ENCODE results near the gene CPNE6. TPM values are rescaled to one million over a fixed set of nuclear protein-coding genes. Genes with fewer than 3 reads are reported as not detected.

Gene CPNE6
- total and polyA plus RNA-seq, 2 of the 13 experiments (the other 11 are each of a cell fraction or from before 2014, with no cell fraction given): not detected

DNA sequence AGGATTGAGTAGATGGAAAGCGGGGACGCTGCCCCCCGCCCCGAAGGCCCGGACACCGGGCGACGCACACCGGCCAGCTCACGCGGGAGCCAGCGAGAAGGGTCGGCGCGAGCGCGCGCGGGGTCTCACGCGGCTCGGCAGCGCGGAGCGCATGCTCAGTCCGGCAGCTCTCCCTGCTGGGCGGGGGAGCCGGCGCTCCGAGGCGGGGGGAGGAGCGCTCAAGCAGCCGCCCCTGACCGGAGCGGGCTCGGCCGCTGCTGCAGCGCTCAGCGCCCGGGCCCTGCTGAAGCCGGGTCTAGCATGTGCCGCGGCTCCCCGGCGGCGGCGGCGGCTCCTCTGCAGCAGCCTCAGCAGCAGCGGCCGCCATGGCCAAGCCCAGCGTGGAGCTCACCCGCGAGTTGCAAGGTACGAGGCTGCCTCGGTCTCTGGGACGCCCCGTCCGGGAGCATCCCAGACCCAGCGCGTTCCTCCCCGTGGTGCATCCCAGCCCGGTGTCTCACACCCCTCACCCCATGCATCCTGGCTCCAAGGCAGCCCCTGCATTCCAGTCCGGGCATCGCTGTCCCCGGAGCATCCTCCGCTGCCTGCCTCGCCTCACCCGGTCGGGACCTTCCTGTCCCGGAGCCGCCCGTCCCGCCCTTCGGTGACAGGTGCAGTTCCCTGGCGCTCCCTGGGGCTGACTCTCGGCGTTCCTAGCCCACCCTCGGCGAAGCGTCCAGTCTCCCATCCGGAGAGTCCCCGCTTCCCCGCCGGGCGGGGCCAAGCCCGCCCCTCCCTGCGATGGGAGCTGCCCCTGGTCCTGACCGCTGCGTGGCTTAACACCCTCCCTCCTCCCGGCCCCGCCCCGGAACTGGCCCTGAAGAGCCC lies 19.3 kb upstream of the CPNE6 start, which contains the start of gene CARMIL3 (continued):
- TF ChIP-seq ZNF251 (CRISPR knock-in tag; IDR thresholded peaks at IDR 0.05): no peak; the same call in 1 of the 2 replicates
- 0 out of 2 replicates have a peak, but pooled peaks have one; percentile 26 for TF ChIP-seq ZFP62 (CRISPR knock-in tag; IDR thresholded peaks at IDR 0.05)
- TF ChIP-seq, protein P1, sequence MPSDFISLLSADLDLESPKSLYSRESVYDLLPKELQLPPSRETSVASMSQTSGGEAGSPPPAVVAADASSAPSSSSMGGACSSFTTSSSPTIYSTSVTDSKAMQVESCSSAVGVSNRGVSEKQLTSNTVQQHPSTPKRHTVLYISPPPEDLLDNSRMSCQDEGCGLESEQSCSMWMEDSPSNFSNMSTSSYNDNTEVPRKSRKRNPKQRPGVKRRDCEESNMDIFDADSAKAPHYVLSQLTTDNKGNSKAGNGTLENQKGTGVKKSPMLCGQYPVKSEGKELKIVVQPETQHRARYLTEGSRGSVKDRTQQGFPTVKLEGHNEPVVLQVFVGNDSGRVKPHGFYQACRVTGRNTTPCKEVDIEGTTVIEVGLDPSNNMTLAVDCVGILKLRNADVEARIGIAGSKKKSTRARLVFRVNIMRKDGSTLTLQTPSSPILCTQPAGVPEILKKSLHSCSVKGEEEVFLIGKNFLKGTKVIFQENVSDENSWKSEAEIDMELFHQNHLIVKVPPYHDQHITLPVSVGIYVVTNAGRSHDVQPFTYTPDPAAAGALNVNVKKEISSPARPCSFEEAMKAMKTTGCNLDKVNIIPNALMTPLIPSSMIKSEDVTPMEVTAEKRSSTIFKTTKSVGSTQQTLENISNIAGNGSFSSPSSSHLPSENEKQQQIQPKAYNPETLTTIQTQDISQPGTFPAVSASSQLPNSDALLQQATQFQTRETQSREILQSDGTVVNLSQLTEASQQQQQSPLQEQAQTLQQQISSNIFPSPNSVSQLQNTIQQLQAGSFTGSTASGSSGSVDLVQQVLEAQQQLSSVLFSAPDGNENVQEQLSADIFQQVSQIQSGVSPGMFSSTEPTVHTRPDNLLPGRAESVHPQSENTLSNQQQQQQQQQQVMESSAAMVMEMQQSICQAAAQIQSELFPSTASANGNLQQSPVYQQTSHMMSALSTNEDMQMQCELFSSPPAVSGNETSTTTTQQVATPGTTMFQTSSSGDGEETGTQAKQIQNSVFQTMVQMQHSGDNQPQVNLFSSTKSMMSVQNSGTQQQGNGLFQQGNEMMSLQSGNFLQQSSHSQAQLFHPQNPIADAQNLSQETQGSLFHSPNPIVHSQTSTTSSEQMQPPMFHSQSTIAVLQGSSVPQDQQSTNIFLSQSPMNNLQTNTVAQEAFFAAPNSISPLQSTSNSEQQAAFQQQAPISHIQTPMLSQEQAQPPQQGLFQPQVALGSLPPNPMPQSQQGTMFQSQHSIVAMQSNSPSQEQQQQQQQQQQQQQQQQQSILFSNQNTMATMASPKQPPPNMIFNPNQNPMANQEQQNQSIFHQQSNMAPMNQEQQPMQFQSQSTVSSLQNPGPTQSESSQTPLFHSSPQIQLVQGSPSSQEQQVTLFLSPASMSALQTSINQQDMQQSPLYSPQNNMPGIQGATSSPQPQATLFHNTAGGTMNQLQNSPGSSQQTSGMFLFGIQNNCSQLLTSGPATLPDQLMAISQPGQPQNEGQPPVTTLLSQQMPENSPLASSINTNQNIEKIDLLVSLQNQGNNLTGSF (CRISPR knock-in tag; IDR thresholded peaks at IDR 0.05): peak; percentile 91
- peak; percentile 95 for TF ChIP-seq ZNF451 (CRISPR knock-in tag; IDR thresholded peaks at IDR 0.05)
- TF ChIP-seq HDAC2 (CRISPR knock-in tag; IDR thresholded peaks at IDR 0.05): peak; percentile 69
- peak; percentile 66 for TF ChIP-seq RARA (CRISPR knock-in tag; IDR thresholded peaks at IDR 0.05)
- no peak for TF ChIP-seq TBX3 (IDR thresholded peaks at IDR 0.05; ENCODE audit: borderline replicate concordance)
- peak; percentile 51 for TF ChIP-seq AKAP8 (CRISPR knock-in tag; IDR thresholded peaks at IDR 0.05)
- TF ChIP-seq ZNF605 (CRISPR knock-in tag; IDR thresholded peaks at IDR 0.05): no peak; the same call in 1 of the 2 replicates
- TF ChIP-seq GATA4 (IDR thresholded peaks at IDR 0.05; ENCODE audit: borderline replicate concordance, low read depth): no peak
- TF ChIP-seq, protein P2, sequence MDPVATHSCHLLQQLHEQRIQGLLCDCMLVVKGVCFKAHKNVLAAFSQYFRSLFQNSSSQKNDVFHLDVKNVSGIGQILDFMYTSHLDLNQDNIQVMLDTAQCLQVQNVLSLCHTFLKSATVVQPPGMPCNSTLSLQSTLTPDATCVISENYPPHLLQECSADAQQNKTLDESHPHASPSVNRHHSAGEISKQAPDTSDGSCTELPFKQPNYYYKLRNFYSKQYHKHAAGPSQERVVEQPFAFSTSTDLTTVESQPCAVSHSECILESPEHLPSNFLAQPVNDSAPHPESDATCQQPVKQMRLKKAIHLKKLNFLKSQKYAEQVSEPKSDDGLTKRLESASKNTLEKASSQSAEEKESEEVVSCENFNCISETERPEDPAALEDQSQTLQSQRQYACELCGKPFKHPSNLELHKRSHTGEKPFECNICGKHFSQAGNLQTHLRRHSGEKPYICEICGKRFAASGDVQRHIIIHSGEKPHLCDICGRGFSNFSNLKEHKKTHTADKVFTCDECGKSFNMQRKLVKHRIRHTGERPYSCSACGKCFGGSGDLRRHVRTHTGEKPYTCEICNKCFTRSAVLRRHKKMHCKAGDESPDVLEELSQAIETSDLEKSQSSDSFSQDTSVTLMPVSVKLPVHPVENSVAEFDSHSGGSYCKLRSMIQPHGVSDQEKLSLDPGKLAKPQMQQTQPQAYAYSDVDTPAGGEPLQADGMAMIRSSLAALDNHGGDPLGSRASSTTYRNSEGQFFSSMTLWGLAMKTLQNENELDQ (CRISPR knock-in tag; IDR thresholded peaks at IDR 0.05; ENCODE audit: borderline replicate concordance): no peak
- TF ChIP-seq ZFP41 (CRISPR knock-in tag; IDR thresholded peaks at IDR 0.05; ENCODE audit: borderline replicate concordance): peak; percentile 63
- no peak for TF ChIP-seq GABPA (IDR thresholded peaks at IDR 0.05; ENCODE audit: low read depth, low read length)
- peak; percentile 71 for TF ChIP-seq GABPA (CRISPR knock-in tag; IDR thresholded peaks at IDR 0.05; ENCODE audit: low read depth)
- TF ChIP-seq, protein P3, sequence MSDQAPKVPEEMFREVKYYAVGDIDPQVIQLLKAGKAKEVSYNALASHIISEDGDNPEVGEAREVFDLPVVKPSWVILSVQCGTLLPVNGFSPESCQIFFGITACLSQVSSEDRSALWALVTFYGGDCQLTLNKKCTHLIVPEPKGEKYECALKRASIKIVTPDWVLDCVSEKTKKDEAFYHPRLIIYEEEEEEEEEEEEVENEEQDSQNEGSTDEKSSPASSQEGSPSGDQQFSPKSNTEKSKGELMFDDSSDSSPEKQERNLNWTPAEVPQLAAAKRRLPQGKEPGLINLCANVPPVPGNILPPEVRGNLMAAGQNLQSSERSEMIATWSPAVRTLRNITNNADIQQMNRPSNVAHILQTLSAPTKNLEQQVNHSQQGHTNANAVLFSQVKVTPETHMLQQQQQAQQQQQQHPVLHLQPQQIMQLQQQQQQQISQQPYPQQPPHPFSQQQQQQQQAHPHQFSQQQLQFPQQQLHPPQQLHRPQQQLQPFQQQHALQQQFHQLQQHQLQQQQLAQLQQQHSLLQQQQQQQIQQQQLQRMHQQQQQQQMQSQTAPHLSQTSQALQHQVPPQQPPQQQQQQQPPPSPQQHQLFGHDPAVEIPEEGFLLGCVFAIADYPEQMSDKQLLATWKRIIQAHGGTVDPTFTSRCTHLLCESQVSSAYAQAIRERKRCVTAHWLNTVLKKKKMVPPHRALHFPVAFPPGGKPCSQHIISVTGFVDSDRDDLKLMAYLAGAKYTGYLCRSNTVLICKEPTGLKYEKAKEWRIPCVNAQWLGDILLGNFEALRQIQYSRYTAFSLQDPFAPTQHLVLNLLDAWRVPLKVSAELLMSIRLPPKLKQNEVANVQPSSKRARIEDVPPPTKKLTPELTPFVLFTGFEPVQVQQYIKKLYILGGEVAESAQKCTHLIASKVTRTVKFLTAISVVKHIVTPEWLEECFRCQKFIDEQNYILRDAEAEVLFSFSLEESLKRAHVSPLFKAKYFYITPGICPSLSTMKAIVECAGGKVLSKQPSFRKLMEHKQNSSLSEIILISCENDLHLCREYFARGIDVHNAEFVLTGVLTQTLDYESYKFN (CRISPR knock-in tag; conservative IDR thresholded peaks at IDR 0.05): peak; percentile 58
- TF ChIP-seq ZNF446 (CRISPR knock-in tag; IDR thresholded peaks at IDR 0.05): peak; percentile 93
- no peak for TF ChIP-seq U2AF1 (optimal IDR thresholded peaks at IDR 0.05; ENCODE audit: low read depth, low read length)
- TF ChIP-seq EHMT2 (IDR thresholded peaks at IDR 0.05; ENCODE audit: borderline replicate concordance, low read depth, low read length): 0 out of 2 replicates have a peak, but pooled peaks have one; percentile 88
- no peak for TF ChIP-seq ZNF569 (CRISPR knock-in tag; IDR thresholded peaks at IDR 0.05; ENCODE audit: borderline replicate concordance)

Data from HepG2 (cell line).